ENCODE results near the gene SEL1L.
"Not testable (repeated sequence)": the region's sequence is repeated elsewhere in the genome, so short reads cannot be mapped to it uniquely, and the experiment has no call there.

Gene SEL1L

DNA sequence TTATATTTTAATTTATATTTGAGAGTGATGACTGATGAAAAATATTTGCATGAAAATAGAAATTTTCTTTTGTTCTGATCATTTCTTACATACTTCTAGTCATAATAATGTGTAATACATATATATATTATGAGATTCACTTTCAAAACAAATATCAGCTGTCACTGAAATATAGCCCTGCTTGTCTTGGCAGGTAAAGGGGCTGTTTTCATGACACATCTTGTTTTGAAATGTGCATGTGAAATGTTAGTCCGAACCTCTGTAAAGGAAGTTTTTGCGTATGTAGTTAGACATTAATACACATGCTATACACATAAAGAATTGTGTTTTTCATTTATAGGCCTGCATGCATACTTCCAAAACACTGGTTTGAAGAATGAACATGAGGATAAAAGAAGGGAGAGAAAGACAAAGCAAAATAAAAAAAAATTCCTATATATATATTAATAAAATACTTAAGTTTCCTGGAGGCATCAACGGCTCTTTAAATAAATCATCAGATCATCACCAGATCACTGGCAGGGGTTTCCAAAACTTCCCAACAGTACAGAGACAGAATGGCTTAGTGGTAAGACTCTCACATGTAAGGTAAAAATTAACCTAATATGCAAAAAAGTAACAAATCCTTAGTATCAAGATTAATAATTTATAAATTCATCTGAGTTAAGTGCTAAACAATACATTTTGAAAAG lies 60.1 kb downstream of the SEL1L start:
- DNase-seq = peak; percentile 25

DNA sequence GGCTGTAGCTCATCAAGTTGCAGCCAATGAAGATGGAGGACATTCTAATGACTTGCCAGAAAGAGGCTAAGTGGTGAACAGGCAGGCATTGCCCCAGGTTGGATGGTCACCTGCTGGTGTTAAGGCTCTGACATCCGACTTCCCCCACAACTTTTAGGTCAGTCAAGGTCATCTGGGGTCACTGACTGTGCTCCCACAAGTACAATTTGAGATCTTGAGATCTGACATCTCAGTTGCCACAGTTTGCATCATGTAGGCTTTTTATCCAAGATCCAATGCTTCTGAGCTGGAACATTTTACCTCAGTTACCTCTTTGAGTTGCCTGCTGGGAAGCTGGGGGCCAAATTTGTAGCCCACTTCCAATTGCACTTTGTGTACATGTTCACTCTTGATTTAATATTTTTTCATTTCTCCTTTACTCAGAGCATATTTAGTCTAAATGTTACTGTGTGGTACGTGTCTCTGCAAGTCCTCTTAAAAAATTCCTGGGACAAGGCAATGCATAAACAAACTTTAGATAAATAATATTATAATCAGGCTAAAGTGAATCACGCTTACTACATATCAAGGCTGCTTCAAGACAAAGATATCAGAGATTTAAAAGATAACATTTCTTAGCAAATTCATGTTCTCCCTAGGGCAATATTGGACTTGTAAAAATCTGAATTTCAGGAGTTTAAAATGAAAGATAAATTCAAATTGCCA lies 61.4 kb downstream of the SEL1L start:
- no peak for DNase-seq

DNA sequence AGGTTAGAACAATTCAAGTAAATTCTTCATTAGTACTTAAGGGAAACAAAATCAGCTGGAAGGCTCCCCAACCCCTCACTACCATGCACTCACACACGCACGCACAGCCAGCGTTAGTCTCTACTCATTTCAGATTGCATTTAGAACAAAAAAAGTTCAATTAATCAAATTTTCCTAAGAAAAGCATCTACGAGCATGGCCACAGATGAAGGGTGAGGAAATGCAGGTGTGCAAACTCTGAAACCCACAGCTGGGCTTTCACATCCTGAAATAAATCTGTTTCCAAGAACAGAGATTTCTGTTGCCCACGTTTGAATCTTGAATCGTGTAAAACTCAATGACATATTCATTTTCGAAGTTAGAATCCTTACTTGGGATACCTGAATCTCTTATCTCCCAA lies 62.6 kb downstream of the SEL1L start:
- DNase-seq = no peak

DNA sequence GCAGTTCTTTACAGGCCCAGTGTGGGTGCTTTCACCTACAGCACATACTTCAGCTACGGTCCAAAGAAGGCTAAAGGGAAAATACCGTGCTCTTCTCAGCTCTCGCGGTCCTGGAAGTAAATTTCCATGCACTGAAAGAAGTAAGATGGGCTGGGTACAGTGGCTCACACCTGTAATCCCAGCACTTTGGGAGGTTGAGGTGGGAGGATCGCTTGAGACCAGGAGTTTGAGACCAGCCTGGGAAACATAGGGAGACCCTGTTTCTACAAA lies 63.2 kb downstream of the SEL1L start:
- DNase-seq = not testable (repeated sequence)

DNA sequence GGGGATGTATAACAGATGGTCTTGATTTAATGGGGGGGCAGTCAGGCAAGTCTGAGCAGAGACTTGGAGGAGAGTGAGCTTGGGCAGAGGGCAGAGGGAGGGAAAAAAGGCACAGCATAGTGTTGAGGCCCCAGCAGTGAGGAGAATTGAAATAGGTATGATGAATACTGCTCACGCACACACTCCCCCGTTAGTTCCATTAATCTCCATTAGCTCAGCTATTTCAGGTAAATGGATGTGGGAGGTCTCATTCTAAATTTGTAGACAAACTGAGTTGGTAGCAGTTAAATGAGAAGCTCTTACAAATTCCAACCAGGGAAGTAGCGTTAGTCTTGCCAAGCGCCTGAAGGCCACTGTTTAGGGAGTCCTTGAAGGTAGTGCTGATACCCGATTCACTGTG lies 66.8 kb downstream of the SEL1L start:
- no peak for DNase-seq

DNA sequence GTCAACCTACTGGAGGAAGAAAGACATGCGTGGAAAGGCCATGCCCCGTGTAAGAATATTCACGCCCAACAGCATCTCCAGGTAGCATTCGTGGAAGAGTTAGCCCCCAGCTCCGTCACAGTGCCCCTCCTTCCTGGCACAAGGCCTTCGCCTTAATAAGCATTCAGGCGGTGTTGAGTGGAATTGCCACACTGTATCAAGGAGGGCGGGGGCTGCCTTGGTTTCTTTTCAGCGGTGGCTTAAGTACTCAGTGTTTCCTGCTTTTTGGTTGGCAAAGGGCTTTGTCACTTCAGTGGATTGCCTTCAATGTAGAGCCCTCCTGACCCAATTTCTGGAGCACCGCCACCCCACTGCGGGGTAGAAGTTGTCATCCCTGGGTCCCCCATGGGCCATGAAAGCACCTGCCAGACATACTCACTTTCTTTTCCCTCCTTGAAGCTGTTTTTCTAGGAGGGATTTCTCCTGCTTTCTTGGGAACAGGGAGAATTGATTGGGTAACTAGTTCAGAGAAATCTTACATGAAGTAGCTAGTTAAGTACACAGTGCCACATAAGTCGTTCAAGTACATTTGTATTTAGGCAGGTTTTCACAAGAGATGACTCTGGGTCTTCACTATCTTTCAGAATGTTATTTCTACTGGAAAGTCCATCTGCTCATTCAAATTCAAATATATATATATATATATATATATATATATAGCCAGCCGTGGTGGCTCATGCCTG lies 68.0 kb downstream of the SEL1L start:
- no peak for DNase-seq

DNA sequence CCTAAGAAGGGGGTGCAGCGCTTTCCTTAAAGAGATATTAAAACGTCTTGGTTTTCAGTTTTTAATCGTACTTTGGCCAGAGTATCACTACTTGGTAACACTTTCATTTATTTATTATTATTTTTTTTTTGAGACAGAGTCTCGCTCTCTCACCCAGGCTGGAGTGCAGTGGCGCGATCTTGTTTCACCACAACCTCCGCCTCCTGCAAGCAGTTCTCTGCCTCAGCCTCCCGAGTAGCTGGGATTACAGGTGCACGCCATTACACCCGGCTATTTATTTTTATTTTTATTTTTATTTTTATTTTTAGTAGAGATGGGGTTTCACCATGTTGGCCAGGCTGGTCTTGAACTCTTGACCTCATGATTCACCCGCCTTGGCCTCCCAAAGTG lies 68.7 kb downstream of the SEL1L start:
- DNase-seq = not testable (repeated sequence)

DNA sequence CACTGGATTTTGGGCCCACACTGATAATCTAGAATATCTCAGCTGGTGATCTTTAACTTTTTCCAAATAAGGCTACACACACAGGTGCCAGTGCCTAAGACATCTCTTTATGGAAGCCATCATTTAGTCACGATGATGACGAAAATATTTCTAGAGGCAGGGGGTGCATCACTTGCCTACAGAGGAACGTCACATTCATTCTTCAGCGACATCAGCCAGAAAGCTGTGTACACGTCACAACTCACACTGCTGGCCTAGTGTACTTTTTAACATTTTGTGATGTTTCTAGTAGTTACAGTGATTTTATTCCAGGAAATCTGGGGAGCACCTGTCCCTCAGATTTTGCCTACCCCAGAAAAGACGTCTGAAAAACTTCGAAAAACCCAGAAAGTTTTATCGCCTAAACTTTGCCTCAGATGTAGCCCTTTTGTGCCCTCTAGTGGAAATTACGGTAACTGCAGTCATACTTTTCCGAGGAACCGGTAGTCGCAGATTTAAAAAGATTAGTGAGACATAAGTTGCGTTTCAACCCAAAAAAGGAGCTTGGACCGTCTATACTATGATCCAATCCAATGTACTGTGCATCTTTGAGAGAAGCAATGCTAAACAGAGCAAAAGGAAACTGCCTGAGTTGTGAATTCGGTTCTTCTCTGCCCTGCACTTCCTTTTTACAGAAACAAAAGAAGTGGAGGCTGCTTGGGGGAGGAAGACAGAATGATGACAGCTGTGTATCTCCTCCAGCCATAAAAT lies 69.2 kb downstream of the SEL1L start:
- peak; percentile 80 for DNase-seq

DNA sequence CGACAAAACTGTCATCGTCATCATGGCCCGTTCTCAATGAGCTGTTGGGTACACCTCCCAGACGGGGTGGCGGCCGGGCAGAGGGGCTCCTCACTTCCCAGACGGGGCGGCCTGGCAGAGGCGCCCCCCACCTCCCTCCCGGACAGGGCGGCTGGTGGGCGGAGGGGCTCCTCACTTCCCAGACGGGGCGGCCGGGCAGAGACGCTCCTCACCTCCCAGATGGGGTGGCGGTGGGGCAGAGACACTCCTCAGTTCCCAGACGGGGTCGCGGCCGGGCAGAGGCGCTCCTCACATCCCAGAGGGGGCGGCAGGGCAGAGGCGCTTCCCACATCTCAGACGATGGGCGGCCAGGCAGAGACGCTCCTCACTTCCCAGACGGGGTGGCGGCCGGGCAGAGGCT lies 71.3 kb downstream of the SEL1L start:
- DNase-seq = not testable (repeated sequence)

DNA sequence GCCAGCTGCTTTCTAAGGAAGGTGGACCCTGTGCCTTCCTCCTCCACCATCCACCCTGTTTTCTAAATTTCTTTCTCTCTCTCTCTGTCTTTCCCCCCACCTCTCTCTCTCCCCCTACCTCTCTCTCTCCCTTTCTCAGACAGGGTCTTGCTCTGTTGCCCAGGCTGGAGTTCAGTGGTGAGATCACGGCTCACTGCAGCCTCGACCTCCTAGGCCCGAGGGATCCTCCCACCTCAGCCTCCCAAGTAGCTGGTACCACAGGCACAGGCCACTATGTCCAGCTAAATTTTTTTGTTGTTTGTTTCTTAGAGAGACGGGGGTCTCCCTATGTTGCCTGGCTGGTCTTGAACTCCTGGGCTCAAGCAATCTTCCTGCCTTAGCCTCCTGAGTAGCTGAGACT lies 73.7 kb downstream of the SEL1L start:
- DNase-seq = no peak

DNA sequence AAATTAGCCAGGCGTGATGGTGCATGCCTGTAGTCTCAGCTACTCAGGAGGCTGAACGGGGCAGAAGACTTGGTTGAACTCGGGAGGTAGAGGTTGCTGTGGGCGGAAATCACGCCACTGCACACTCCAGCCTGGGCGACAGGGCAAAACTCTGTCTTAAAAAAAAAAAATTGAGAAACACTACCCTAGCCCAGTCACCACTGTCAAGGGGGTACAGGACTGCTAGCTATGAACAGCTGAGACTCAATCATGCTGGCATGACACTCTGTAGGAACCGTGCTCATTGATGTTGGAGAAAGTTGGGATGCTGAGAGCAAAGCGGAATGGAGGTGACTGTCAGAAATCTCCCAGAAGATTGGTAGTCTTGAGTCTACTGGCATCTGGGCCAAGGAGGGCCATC lies 75.3 kb downstream of the SEL1L start:
- no peak for DNase-seq

DNA sequence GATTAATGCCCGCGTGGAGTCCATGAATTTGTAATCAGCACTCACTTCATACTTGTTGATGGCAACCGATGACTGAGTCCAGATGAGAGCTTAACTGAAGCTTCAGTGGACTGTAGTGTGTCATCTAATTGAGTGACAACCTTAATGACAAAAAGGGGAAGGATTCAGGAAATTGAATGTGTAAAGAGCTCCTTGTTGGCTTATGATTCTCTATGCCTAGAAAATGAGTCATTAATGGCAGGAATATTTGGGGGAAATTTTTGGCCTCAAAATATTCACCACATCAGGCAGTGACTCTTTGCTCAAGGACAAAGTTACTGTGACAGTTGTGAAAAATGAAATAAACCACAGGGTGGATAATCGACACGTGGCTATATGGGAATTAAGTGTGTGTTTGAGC lies 78.3 kb downstream of the SEL1L start:
- peak; percentile 83 for DNase-seq

DNA sequence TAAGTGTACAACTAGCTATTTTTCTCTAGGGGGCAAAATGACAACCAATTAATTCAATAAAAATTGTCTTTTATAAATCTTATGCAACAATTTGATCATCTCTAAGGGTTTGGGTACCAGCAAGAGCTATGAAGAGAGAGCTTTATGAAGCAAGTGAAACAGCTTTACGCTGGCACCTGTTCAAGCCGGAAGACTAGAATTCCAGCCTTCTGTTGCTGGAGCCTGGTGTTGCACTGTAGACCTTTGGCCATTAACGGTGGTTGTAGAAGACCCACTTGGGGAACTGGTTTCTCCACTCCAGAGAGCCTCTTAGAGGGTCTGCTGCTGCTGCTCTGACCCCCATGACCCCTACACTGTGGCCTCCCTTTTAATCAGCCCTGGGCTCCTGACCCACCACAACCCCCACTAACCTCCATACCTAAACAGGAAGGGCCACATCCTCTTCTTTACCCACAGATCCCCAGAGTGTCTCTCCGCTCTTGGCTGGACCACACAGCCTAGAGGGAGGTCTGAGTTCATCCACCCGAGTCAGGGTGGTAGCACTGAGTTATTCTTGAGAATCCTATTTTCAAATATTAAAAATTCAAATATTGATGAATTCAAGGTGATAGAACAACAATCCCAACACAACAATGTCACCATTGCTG lies 79.0 kb downstream of the SEL1L start:
- DNase-seq = no peak

DNA sequence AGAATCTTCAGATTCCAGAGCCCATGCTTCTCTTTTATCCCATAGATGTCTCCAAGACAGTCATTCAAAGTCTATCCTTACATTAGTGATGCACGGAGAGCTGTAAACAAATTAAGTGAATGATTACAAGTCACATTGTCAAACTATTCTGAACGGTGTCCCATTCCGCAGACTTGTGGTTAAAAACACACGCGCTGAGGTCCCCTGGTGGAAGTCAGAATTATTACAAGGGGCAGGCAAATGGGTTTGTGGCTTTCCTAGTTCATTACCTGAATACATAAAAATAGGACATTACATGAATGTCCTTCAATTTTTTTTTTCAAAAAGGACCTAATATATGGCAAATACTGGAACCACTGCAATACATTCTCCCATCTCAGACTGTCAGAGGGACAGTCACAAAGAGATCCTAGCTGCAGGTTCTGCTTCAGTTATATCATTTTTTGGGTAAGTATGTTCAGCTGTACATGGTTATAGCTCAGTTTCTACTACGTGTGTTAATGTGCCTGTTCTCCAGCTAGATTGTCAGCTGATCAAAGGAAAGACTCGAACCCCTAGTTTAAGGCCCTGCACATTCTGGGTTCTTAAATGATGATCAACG lies 80.4 kb downstream of the SEL1L start:
- DNase-seq = peak; percentile 69

DNA sequence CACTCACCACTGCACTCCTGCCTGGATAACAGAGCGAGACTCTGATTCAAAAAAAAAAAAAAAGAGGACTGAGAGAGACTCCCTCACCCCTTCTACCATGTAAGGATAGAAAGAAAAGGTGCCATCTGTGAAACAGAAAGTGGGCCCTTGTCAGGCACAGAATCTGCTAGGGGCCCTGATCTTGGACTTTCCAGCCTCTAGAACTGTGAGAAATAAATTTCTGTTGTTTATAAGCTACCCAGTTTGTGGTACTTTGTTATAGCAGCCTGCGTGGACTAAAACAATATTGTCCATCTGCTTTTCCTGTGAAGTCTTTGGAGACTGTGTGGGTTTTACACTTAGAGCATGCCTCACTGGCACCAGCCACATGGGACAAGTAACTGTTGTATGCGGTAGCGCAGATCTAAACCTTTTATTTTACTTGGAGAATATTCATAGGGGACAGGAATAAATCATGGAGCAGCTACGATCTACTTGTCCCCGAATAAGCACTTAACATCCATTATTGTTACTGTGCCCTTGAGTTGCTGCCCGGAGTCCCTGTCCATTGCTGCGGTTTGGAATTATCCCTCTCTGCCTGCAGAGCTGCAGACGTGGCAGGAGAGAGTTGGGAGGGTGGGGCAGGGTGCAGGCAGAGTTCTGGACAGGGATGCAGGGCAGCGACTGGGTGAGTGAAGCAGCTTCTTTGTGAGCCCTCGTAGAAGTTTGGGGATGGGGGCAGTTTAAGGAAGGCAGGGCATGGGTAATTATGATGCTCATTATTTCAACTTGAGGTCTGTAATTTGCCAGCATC lies 81.1 kb downstream of the SEL1L start:
- DNase-seq = no peak

DNA sequence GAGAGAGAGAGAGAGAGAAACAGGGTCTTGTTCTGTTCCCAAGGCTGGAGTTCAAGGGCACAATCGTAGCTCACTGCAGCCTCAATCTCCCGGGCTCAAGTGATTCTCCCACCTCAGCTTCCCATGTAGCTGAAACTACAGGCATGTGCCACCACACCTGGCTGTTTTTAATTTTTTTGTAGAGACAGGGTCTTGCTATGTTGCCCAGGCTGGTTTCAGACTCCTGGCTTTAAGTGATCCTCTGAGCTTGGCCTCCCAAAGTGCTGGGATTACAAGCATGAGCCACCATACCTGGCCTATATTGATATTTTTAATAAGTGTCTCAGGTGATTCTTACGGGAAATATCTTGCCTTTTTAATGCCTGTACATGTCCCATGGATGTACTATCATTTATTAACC lies 82.7 kb downstream of the SEL1L start:
- DNase-seq = no peak

DNA sequence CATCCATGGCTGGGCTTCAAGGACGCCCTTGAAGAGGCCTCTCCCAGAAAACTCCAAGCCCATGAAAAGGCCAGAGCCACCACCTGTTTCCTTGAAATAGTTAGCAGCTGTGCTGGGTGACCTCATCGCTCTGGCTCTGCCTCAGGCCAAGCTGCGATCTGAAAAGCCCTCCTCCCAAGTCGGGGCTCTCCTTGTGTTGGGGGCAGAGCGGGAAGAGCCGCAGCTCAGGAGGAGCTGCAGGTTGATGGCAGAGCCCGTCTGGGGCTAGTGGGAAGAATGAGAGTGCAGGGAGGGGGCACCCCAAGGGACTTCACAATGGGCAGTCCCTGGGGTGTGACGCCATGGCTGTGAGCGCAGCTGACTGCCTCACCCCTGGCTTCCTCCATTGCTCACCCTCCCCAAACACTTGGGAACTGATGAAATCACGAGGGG lies 83.5 kb downstream of the SEL1L start:
- no peak for DNase-seq

DNA sequence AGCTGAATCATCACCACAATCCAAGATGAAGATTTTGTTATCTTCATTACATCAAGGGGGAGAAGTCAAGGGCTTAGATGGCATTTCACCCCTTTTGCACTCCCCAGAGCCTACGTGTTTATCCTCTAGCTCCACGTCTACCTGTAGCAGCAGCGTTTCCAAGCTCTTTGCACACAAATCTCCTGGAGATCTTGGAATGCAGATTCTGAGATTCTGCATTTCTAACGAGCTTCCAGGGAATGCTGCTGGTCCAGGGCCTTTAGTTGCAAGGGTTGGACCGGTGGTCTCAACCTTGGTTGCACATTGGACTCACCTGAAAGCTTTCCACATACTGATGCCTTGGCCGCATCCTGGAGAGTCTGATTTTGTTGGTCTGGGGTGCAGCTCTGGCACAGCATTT lies 84.1 kb downstream of the SEL1L start:
- no peak for DNase-seq

DNA sequence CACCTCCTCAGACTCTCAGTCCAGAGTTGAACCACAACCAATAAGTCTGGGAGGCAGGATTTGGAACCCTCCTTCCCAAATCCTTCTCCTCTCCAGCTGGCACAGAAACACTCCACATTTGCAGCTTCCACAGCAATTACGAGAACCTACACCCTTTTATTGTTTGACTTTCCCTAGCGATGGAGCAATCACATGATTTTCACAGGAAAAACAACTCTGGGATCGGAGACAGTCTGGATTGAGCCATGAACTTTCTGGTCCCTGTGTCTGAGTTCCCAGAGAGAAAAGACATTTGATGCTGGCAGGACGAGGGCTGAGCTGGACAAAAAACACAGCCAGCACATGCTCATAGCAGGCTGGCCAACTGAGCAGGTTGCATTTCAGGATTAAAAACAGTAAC lies 84.5 kb downstream of the SEL1L start:
- no peak for DNase-seq

DNA sequence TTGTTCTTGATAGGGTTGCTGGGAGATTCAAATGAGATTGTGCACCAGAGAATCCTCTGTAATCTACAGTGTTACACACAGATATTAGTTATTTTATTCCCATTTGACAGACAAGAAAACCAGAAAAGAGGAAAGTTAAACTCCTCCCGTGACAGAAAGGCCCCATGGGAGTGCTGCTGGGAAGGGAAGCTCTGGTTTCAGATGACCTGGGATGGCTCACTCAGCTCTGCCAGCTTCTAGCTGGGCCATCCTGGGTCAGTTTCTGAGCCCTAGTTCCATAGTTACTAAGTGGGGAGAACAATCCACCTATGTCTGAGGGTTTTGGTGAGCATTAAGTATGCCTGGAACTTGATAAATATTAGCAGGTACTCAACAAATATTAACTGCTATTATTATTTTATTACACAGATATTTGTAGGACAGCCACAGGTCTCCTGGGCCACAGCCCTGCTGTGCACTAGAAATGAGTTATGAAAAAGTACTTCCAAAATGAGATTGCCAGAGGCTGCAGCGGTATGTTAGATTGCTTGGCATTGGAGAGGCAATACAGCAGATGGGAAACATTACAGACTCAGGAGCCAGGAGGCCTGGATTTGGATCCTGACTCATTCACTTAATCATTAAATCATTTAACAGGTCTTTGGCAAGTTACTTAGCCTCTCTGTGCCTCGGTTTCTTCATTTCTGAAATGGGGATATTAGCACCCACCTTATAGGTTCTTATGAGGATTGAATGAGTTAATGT lies 86.5 kb downstream of the SEL1L start:
- no peak for DNase-seq

Data from suppressor macrophage treated with lipopolysaccharide for 4 hours (primary cell).